GM12891 (cell line): ENCODE measurements around the gene TBXAS1.

Experiments used
- PAX5 ChIP-seq: IDR thresholded peaks from 2 replicates; pipeline ENCODE4 v1.6.1; 2011; ENCODE audit warnings: low read length, moderate library complexity, mild to moderate bottlenecking; ENCODE audit not compliant: insufficient read depth, severe bottlenecking
- POLR2A ChIP-seq: IDR thresholded peaks from 2 replicates; pipeline ENCODE4 v1.6.1; 2011; ENCODE audit warnings: low read depth, low read length, control low read depth
- POLR2AphosphoS5 ChIP-seq: IDR thresholded peaks from 2 replicates; pipeline ENCODE4 v1.6.1; 2011; ENCODE audit warnings: low read depth, low read length, control low read depth
- SPI1 ChIP-seq: IDR thresholded peaks from 2 replicates; pipeline ENCODE4 v1.6.1; 2011; ENCODE audit warnings: low read depth, low read length, control low read depth
- TAF1 ChIP-seq: IDR thresholded peaks from 2 replicates; pipeline ENCODE4 v1.6.1; 2011; ENCODE audit warnings: low read depth, low read length, control low read depth

DNA sequence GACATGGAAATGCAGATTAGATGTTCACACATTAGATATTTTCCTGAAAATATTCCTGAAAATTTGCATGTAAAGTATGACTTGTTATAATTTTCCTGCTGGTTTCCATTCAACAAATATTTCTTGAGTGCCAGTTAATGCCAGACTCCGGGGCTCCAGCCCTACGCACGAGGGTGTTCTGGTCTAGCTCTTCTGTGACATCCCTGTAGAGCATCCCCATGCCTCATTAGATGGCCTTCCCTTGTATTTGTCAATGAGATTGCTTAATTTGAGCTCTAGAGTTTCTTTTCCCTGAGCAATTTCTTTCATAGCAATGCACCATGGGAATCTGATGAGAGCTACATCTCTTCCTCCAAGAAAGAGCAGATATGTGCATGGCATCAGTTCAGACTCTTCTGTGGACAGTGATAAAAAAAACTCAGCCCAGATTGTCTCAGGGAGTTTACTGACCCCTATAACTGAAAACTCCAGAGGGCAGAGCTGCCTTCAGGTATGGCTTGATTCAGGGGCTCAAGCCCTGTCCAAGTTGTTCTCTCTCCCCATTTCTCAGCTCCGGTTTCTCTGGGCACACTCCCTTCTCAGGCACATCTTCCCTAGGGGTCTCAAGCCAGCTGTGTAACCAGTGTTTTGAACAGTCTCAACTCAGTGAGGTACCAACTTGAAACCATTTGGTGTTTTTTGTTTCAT lies 137.0 kb downstream of the TBXAS1 start:
- no peak for TF ChIP-seq POLR2AphosphoS5
- no peak for TF ChIP-seq POLR2A
- no peak for TF ChIP-seq SPI1
- TF ChIP-seq PAX5, result no peak
- no peak for TF ChIP-seq TAF1
